ENCODE measurements around the gene TAAR2. TPM values are rescaled to one million over a fixed set of nuclear protein-coding genes. Genes with fewer than 3 reads are reported as not detected.

The TAAR2 gene
- total RNA-seq, 8 experiments from 2014 or later = not detected

Other genes with a start within 250 kb of the TAAR2 start
- 10 to 100 TPM in 6 of 8 experiments, not detected in 2; 12.8 to 69.8 (median 29.3) TPM for gene MOXD1, start 222.8 kb downstream of the TAAR2 start, total RNA-seq
- gene STX7, start 111.2 kb downstream of the TAAR2 start, total RNA-seq = 10 to 100 TPM; 12.7 to 56.3 (median 35.5) TPM
- not detected for gene TAAR9, start 86.0 kb downstream of the TAAR2 start, total RNA-seq
- under 1 TPM in 1 of 8 experiments, not detected in 7; 0.17 TPM for gene TAAR8, start 71.6 kb downstream of the TAAR2 start, total RNA-seq
- under 1 TPM in 2 of 8 experiments, not detected in 6; 0.17 to 0.47 TPM for gene TAAR6, start 54.0 kb downstream of the TAAR2 start, total RNA-seq
- gene TAAR5, start 34.5 kb downstream of the TAAR2 start, total RNA-seq = under 1 TPM in 2 of 8 experiments, not detected in 6; 0.17 to 0.28 TPM
- under 1 TPM in 1 of 8 experiments, not detected in 7; 0.31 TPM for gene TAAR1, start 34.9 kb upstream of the TAAR2 start, total RNA-seq
- under 1 TPM in 2 of 8 experiments, not detected in 6; 0.05 to 0.14 TPM for gene VNN1, start 89.8 kb upstream of the TAAR2 start, total RNA-seq
- gene VNN2, start 133.6 kb upstream of the TAAR2 start, total RNA-seq = 1 to 10 TPM in 1 of 8 experiments, under 1 TPM in 3, not detected in 4; 0.14 to 3.1 (median 0.29) TPM
- 10 to 100 TPM in 5 of 8 experiments, 1 to 10 TPM in 3; 6.7 to 22.0 (median 10.7) TPM for gene SLC18B1, start 174.4 kb upstream of the TAAR2 start, total RNA-seq
- 1,000 to 10,000 TPM; 1,076 to 3,063 (median 2,411) TPM for gene RPS12, start 190.3 kb upstream of the TAAR2 start, total RNA-seq